OCI-LY7 (cell line): ENCODE data around the gene LTA4H. TPM values are rescaled to one million over a fixed set of nuclear protein-coding genes. Genes with fewer than 3 reads are reported as not detected.

Experiments used
- BruUV-seq: library from RNA; stranded (reverse); fragments of 400-500 nt; replicated peaks from 2 replicates; lab custom pipeline; 2021; lab: Mats Ljungman, UMichigan
- CTCF ChIA-PET: fragments of 300-600 bp; sonication (Branson Sonifier 250); formaldehyde crosslinking; loops from one replicate; lab custom pipeline; 2022; ENCODE audit warnings: antibody characterized with exemption; ENCODE audit not compliant: unreplicated experiment; lab: Charles Lee
- POLR2A ChIA-PET: fragments of 300-600 bp; sonication (Branson Sonifier 250); formaldehyde crosslinking; loops from one replicate; lab custom pipeline; 2022; ENCODE audit warnings: antibody characterized with exemption; lab: Charles Lee
- DNase-seq: peaks from one replicate; pipeline ENCODE4 v3.0.0-alpha.2; 2015; ENCODE audit warnings: low spot score
- H2AFZ ChIP-seq: fragments of 200-600 bp; sonication (generic), shearing (Covaris generic); 2 replicates; pipeline ENCODE4 v1.6.1; 2014; ENCODE audit warnings: mild to moderate bottlenecking, antibody characterized with exemption, low read length, moderate library complexity
- H3K27ac ChIP-seq: fragments of 200-600 bp; sonication (generic); 2 replicates; pipeline ENCODE4 v1.5.1; 2014; ENCODE audit warnings: mixed run types, low read depth, mild to moderate bottlenecking, moderate library complexity, low read length, inconsistent platforms; ENCODE audit not compliant: poor library complexity, severe bottlenecking
- H3K36me3 ChIP-seq: fragments of 200-600 bp; sonication (generic); 2 replicates; pipeline ENCODE4 v1.6.1; 2014; ENCODE audit warnings: mild to moderate bottlenecking, antibody characterized with exemption, low read length, moderate library complexity, mixed read lengths; ENCODE audit not compliant: insufficient read depth
- H3K4me1 ChIP-seq: fragments of 200-600 bp; sonication (generic); 2 replicates; pipeline ENCODE4 v1.5.1; 2014; ENCODE audit warnings: mild to moderate bottlenecking, low read length; ENCODE audit not compliant: insufficient read depth, poor library complexity, severe bottlenecking
- H3K4me2 ChIP-seq: fragments of 200-600 bp; sonication (generic); 2 replicates; pipeline ENCODE4 v1.6.1; 2014; ENCODE audit warnings: mild to moderate bottlenecking, low read length
- H3K4me3 ChIP-seq: fragments of 200-600 bp; sonication (generic); 2 replicates; pipeline ENCODE4 v1.5.1; 2014; ENCODE audit warnings: mild to moderate bottlenecking, low read depth, low read length; ENCODE audit not compliant: poor library complexity, severe bottlenecking
- H3K79me2 ChIP-seq: fragments of 200-600 bp; sonication (generic); 2 replicates; pipeline ENCODE4 v1.6.1; 2016; ENCODE audit warnings: low read depth, mild to moderate bottlenecking, low read length, moderate library complexity, mixed read lengths; ENCODE audit not compliant: insufficient read depth
- H3K9me2 ChIP-seq: fragments of 200-600 bp; sonication (generic); 2 replicates; pipeline ENCODE4 v1.6.1; 2016; ENCODE audit warnings: mild to moderate bottlenecking, low read length, mixed read lengths; ENCODE audit not compliant: insufficient read depth
- H3K9me3 ChIP-seq: fragments of 200-600 bp; sonication (generic); 2 replicates; pipeline ENCODE4 v1.6.1; 2014; ENCODE audit warnings: mild to moderate bottlenecking, mixed run types, low read length, mixed read lengths
- H4K20me1 ChIP-seq: fragments of 200-600 bp; sonication (generic); 2 replicates; pipeline ENCODE4 v1.6.1; 2014; ENCODE audit warnings: mild to moderate bottlenecking, antibody characterized with exemption, low read length, moderate library complexity, mixed read lengths; ENCODE audit not compliant: insufficient read depth
- EZH2phosphoT487 ChIP-seq: fragments of 200-600 bp; sonication (generic); IDR thresholded peaks from 2 replicates; pipeline ENCODE4 v1.6.1; 2018; ENCODE audit warnings: low read depth, borderline replicate concordance, mild to moderate bottlenecking, mixed run types, antibody characterized with exemption, low read length, moderate library complexity, mixed read lengths
- intact Hi-C: fragments of 100-400 bp; cut with micrococcal nuclease; formaldehyde crosslinking; loops from one replicate; pipeline ENCODE4 v1.10.0; 2022; ENCODE audit not compliant: unreplicated experiment
- total RNA-seq, 2 experiments: library from RNA; depleted of rRNA in 1 of 2; stranded (reverse); fragments of >200 nt in 1 of 2; shearing (Covaris generic) in 1 of 2; gene quantifications; 2 replicates each; pipeline ENCODE4 v1.2.3, GENCODE V29; 2014 to 2022
- TF ChIP-seq, protein P1 (sequence below): fragments of 200-600 bp; sonication (generic); conservative IDR thresholded peaks from 2 replicates; pipeline ENCODE4 v1.5.1; 2014; ENCODE audit warnings: mild to moderate bottlenecking, antibody characterized with exemption, low read length, moderate library complexity, mixed read lengths

Gene LTA4H
- total RNA-seq, 2 experiments from 2014 or later, result 86.7 to 122 TPM

DNA sequence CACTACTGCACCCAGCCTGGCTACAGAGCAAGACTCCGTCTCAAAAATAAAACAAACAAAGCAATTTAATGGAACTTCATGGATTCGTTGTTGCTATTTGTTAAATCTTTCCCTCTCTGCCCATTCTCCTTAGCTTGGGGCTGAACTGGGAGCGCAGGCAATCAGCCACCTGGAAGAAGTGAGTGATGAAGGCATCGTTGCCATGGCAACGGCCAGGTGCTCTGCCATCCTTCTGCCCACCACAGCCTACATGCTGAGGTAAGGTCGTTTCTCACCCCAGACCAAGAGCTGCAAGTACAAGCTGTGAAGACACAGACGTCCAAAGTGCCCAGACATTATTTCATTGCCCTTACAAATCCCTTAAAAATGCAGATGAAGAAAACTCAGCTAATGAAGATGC is 73.2 kb downstream of the LTA4H start:
- no peak for DNase-seq
- no peaks in the 10 kb centered on the region for H3K9me2 ChIP-seq
- ChIA-PET POLR2A (interaction anchor here (1.0 kb wide), 1 partner anchor 97 kb away, joined by 3 read pairs; no protein-coding TSS in a partner anchor), CTCF (no interaction called here)
- H3K4me2 ChIP-seq, result no peak overlapping the region
- H3K4me1 ChIP-seq, result no peaks in the 10 kb centered on the region
- no TSS peak for BruUV-seq
- no peaks in the 10 kb centered on the region for H3K9me3 ChIP-seq
- H2AFZ ChIP-seq, result no peak overlapping the region
- H3K27ac ChIP-seq, result no peak overlapping the region
- no peak overlapping the region for H3K4me3 ChIP-seq
- no peak for TF ChIP-seq EZH2phosphoT487
- TF ChIP-seq, protein P1, sequence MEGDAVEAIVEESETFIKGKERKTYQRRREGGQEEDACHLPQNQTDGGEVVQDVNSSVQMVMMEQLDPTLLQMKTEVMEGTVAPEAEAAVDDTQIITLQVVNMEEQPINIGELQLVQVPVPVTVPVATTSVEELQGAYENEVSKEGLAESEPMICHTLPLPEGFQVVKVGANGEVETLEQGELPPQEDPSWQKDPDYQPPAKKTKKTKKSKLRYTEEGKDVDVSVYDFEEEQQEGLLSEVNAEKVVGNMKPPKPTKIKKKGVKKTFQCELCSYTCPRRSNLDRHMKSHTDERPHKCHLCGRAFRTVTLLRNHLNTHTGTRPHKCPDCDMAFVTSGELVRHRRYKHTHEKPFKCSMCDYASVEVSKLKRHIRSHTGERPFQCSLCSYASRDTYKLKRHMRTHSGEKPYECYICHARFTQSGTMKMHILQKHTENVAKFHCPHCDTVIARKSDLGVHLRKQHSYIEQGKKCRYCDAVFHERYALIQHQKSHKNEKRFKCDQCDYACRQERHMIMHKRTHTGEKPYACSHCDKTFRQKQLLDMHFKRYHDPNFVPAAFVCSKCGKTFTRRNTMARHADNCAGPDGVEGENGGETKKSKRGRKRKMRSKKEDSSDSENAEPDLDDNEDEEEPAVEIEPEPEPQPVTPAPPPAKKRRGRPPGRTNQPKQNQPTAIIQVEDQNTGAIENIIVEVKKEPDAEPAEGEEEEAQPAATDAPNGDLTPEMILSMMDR, result no peak
- H3K79me2 ChIP-seq, result no peaks in the 10 kb centered on the region
- H3K36me3 ChIP-seq, result no peaks in the 10 kb centered on the region
- no peaks in the 10 kb centered on the region for H4K20me1 ChIP-seq
- intact Hi-C loops, result loop anchor here (2.0 kb wide), 1 partner anchor 43 kb away; no protein-coding TSS in a partner anchor

DNA sequence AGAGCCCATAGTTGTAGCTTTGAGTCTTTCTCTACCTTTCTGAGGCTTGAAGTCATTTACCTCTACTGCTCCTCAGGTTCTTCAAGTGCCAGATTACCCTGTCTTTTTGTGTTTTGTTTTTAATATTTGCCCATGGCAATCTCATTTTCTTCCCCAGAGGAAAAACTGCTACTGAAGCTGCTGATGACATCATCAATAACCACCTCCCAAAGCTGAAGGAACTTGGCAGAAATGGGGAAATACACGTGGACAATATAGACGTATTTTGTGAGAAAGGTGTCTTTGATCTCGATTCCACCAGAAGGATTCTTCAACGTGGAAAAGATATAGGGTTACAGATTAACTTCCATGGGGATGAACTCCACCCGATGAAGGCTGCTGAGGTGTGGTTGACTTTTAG is 75.1 kb downstream of the LTA4H start:
- ChIA-PET CTCF (no interaction called here), POLR2A (interaction anchor here (0.6 kb wide), 1 partner anchor 294 kb away, joined by 3 read pairs; no protein-coding TSS in a partner anchor)
- TF ChIP-seq EZH2phosphoT487, result no peak
- TF ChIP-seq, protein P1, result no peak
- intact Hi-C loops, result no loop called here
- H3K79me2 ChIP-seq, result no peaks in the 10 kb centered on the region
- no peak overlapping the region for H3K27ac ChIP-seq
- H2AFZ ChIP-seq, result no peak overlapping the region
- H3K4me3 ChIP-seq, result no peak overlapping the region
- no peaks in the 10 kb centered on the region for H3K4me1 ChIP-seq
- no peak overlapping the region for H3K4me2 ChIP-seq
- no peaks in the 10 kb centered on the region for H3K9me2 ChIP-seq
- BruUV-seq, result no TSS peak
- H3K9me3 ChIP-seq, result no peaks in the 10 kb centered on the region
- H3K36me3 ChIP-seq, result no peaks in the 10 kb centered on the region
- H4K20me1 ChIP-seq, result no peaks in the 10 kb centered on the region
- no peak for DNase-seq

DNA sequence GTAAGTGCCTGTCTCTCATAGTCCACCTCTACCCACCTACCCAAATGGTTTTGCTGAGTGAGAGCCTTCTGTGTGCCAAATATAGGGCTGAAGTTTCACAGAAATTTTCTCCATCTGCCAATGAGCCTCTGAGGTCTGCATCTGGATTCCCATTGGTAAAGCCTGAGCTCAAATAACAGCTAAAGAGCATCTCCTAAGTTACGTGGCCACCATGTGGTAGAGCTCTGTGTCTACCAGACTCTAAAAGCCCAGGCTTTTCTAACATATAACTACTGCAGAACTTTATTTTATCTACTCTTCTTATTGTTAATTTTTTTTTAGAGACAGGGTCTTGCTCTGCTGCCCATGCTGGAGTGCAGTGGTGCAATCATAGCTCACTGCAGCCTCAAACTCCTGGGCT is 76.3 kb downstream of the LTA4H start:
- BruUV-seq, result no TSS peak
- Histone ChIP-seq H3K36me3 (no peaks in the 10 kb centered on the region), H3K27ac (no peak overlapping the region), H3K79me2 (no peaks in the 10 kb centered on the region), H3K4me1 (no peaks in the 10 kb centered on the region), H3K4me2 (no peak overlapping the region), H2AFZ (no peak overlapping the region), H3K9me3 (no peaks in the 10 kb centered on the region), H4K20me1 (no peaks in the 10 kb centered on the region), H3K9me2 (no peaks in the 10 kb centered on the region), H3K4me3 (no peak overlapping the region)
- DNase-seq, result peak; percentile 28
- ChIA-PET CTCF (interaction anchor here (0.5 kb wide), 1 partner anchor 281 kb away, joined by 3 read pairs; no protein-coding TSS in a partner anchor), POLR2A (interaction anchor here (0.7 kb wide), 1 partner anchor 95 kb away, joined by 3 read pairs; no protein-coding TSS in a partner anchor)
- TF ChIP-seq, protein P1, result peak; percentile 39; the same call in 1 of the 2 replicates
- no peak for TF ChIP-seq EZH2phosphoT487
- intact Hi-C loops, result no loop called here
